Osteocyte (in vitro differentiated cells): ENCODE measurements around the gene HPCAL1. TPM values are rescaled to one million over a fixed set of nuclear protein-coding genes. Genes with fewer than 3 reads are reported as not detected.
A peak's percentile ranks its signal among the peaks of the same experiment; 100 is the strongest.

Source experiments
- DNase-seq: peaks from one replicate; pipeline ENCODE4 v3.0.0; 2021; ENCODE audit warnings: mixed read lengths; ENCODE audit not compliant: unreplicated experiment; ENCODE audit errors: extremely low spot score
- H3K27ac Mint-ChIP-seq: one replicate; pipeline ENCODE4 v1.8.0; 2021; ENCODE audit warnings: mild to moderate bottlenecking, mixed read lengths; ENCODE audit not compliant: unreplicated experiment
- H3K27me3 Mint-ChIP-seq: one replicate; pipeline ENCODE4 v1.8.0; 2021; ENCODE audit warnings: mixed read lengths; ENCODE audit not compliant: unreplicated experiment
- H3K36me3 Mint-ChIP-seq: one replicate; pipeline ENCODE4 v1.8.0; 2021; ENCODE audit warnings: mixed read lengths; ENCODE audit not compliant: unreplicated experiment
- H3K4me1 Mint-ChIP-seq: one replicate; pipeline ENCODE4 v1.8.0; 2021; ENCODE audit warnings: mixed read lengths; ENCODE audit not compliant: unreplicated experiment
- H3K4me3 Mint-ChIP-seq: one replicate; pipeline ENCODE4 v1.8.0; 2021; ENCODE audit warnings: mild to moderate bottlenecking, moderate library complexity, mixed read lengths; ENCODE audit not compliant: unreplicated experiment
- H3K9me3 Mint-ChIP-seq: one replicate; pipeline ENCODE4 v1.8.0; 2021; ENCODE audit warnings: mixed read lengths; ENCODE audit not compliant: unreplicated experiment
- total RNA-seq: library from RNA; stranded (reverse); gene quantifications from 2 replicates; pipeline ENCODE4 v1.2.1, GENCODE V29; 2021
- TF ChIP-seq, protein P1 (sequence below): fragments of 200-600 bp; sonication (generic); IDR thresholded peaks from 2 replicates; pipeline ENCODE4 v1.5.0; 2021; ENCODE audit warnings: antibody characterized with exemption, mild to moderate bottlenecking, moderate library complexity

HPCAL1 gene
- total RNA-seq, 1 donor from 2014 or later: 56.8 TPM

DNA sequence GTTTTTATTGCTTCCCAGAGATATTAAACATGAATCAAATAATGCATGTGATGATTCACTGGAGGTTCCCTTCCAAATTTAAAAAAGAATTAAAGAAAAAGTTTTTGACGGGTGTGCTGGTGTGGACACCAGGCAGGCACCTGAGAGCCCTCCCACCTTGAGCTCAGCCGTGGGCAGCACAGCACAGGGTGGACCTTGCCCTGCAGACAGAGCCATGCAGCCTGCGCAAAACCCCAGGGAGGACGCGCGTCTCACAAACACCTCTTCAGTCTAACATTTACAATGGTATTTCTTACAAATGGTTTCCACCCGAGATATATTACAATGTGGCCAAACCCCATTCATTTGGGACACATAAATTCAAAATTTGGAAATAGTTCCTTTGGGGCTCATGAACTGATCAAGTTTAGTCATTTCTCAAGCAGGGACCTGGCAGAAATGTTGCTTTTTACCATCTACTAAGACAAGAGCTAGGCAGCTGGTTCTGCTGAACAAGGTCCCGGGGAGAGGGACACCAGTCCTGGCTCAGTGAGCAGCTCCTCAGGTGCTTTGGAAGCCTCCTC lies 100.0 kb downstream of the HPCAL1 start:
- peaks cover 66% of the 10 kb centered on the region for H3K4me1 Mint-ChIP-seq
- no peaks in the 10 kb centered on the region for H3K27me3 Mint-ChIP-seq
- TF ChIP-seq, protein P1, sequence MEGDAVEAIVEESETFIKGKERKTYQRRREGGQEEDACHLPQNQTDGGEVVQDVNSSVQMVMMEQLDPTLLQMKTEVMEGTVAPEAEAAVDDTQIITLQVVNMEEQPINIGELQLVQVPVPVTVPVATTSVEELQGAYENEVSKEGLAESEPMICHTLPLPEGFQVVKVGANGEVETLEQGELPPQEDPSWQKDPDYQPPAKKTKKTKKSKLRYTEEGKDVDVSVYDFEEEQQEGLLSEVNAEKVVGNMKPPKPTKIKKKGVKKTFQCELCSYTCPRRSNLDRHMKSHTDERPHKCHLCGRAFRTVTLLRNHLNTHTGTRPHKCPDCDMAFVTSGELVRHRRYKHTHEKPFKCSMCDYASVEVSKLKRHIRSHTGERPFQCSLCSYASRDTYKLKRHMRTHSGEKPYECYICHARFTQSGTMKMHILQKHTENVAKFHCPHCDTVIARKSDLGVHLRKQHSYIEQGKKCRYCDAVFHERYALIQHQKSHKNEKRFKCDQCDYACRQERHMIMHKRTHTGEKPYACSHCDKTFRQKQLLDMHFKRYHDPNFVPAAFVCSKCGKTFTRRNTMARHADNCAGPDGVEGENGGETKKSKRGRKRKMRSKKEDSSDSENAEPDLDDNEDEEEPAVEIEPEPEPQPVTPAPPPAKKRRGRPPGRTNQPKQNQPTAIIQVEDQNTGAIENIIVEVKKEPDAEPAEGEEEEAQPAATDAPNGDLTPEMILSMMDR: no peak
- no peak overlapping the region for H3K27ac Mint-ChIP-seq
- DNase-seq: no peak
- H3K36me3 Mint-ChIP-seq: peaks cover 9% of the 10 kb centered on the region
- H3K4me3 Mint-ChIP-seq: no peak overlapping the region
- H3K9me3 Mint-ChIP-seq: no peaks in the 10 kb centered on the region

DNA sequence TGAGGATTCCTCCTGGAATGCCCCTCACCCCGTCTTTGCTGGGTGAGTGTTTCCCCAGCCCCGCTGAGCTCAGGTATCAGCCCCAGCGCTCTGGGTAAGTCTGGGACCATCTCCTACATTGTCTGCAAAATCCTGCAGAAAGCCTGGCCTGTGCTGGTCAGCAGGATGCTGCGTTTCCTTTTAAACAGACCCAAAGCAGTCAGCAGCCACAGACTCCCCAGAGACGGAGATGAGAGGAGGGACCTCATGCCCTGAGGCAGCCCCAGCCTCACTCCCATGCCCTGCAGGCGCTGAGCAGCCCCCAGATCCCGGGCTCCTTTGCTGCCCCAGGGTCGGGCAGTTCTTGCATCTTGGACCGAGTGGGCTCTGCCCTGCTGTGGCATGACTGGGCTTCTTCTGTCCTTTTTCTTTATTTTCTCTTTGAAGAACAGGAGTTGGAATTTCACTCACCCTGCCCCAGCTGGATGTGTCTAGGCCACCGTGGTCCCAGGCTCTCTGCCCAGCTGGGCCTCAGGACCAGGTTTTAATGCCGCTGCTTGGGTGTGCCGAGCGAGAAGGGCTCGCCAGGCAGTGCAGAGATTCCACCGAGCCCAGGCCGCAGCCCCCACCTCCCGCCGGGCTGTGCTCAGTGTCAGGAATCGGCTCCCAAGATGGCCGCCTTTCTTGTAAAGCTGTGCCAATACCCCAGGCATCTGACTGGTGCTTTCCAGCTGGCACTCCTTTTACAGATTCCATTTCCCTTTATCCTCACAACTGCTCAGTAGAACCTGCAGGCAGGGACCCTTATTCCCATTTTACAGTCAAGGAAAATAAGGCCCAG lies 101.8 kb downstream of the HPCAL1 start:
- H3K4me3 Mint-ChIP-seq: no peak overlapping the region
- H3K36me3 Mint-ChIP-seq: peaks cover 7% of the 10 kb centered on the region
- H3K27me3 Mint-ChIP-seq: no peaks in the 10 kb centered on the region
- DNase-seq: peak; percentile 88
- H3K27ac Mint-ChIP-seq: peak overlapping the region; percentile 93
- no peaks in the 10 kb centered on the region for H3K9me3 Mint-ChIP-seq
- H3K4me1 Mint-ChIP-seq: peaks cover 77% of the 10 kb centered on the region
- TF ChIP-seq, protein P1: no peak

DNA sequence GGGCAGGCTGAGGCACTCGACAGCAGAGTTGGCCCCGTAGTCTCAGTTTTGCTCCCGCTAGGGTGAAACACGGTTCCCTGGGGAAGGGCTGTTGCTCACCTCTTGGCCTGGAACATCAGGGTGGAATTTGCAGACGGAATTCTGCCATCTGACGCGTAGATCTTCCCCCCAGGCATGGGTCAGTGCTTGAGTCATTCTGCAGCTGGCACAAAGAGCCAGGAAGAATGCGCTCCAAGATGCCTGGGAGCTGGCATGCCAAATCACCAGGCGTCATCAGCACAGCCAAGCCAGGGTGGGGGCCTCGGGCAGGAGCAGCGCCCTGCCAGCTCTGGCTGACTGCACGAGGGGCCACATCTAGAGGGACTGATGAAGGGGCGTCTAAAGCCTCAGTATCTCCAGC lies 102.7 kb downstream of the HPCAL1 start:
- peaks cover 77% of the 10 kb centered on the region for H3K4me1 Mint-ChIP-seq
- no peaks in the 10 kb centered on the region for H3K9me3 Mint-ChIP-seq
- DNase-seq: peak; percentile 94
- H3K27ac Mint-ChIP-seq: peak overlapping the region; percentile 93
- peaks cover 5% of the 10 kb centered on the region for H3K36me3 Mint-ChIP-seq
- peak overlapping the region; percentile 23 for H3K4me3 Mint-ChIP-seq
- TF ChIP-seq, protein P1: no peak
- no peaks in the 10 kb centered on the region for H3K27me3 Mint-ChIP-seq

DNA sequence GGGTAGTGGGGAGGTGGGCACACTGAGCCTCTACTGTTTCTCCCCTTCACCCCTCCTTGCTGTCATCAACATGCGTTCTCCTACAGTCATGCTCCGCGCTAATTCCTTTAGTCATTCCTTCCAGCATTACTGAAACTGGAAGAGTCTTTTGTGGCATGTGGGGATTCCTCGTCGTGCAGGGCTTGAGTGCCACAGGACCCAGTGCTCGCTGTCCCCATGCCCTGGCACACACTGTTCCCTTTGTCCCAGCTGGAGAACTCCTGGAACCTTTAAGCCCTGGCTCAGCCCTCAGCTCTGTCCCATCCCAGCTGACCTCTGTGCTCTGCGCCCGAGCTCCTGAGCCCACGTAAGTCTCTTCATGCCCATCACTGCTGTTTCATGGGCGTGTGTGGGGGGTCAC lies 103.3 kb downstream of the HPCAL1 start:
- H3K4me1 Mint-ChIP-seq: peaks cover 73% of the 10 kb centered on the region
- peak overlapping the region; percentile 93 for H3K27ac Mint-ChIP-seq
- DNase-seq: no peak
- no peaks in the 10 kb centered on the region for H3K9me3 Mint-ChIP-seq
- H3K36me3 Mint-ChIP-seq: peaks cover 5% of the 10 kb centered on the region
- TF ChIP-seq, protein P1: no peak
- no peaks in the 10 kb centered on the region for H3K27me3 Mint-ChIP-seq
- H3K4me3 Mint-ChIP-seq: no peak overlapping the region

DNA sequence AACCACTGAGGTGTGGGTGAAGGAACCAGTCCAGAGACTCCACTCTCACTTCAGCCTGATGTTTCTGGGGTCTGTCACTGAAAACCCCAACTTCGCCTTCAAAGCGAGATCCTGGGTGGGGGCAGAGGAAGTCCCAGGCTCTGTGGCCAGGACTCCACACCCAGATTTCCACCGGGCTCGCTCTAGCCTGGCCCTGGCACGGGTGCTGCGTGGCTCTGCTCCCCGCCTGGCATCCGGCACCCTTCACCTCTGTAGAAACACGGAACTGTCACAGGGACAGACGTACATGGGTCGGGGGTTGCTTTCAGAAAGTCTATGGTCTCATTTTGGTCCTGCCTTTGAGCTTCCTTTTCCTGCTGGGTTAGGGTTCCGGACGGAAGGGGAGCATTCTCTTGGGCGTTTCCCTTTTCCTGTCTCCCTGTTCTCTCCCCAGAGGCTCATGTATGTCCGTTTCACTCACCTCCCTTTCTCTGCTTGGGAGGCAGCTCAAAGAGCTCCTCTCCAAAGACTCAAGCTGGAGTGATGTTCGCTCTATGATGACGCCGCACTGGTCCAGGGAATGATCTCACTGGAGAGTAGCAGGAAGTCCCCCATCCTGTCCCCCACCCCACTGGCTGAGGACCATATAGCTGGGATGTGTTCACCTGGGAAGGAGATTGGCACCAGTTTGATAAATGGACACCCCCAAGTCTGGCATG lies 103.9 kb downstream of the HPCAL1 start:
- H3K9me3 Mint-ChIP-seq: no peaks in the 10 kb centered on the region
- H3K27me3 Mint-ChIP-seq: no peaks in the 10 kb centered on the region
- H3K36me3 Mint-ChIP-seq: no peaks in the 10 kb centered on the region
- DNase-seq: no peak
- peaks cover 69% of the 10 kb centered on the region for H3K4me1 Mint-ChIP-seq
- H3K27ac Mint-ChIP-seq: peak overlapping the region; percentile 36
- H3K4me3 Mint-ChIP-seq: no peak overlapping the region
- TF ChIP-seq, protein P1: no peak
